B cell (primary cell): ENCODE results near the gene PCGF5.

ENCODE experiments used
- CTCF ChIP-seq: fragments of 200-600 bp; IDR thresholded peaks from one replicate; pipeline ENCODE4 v1.8.0; 2022; ENCODE audit warnings: antibody characterized with exemption, mild to moderate bottlenecking
- EZH2 ChIP-seq: IDR thresholded peaks from 2 replicates; pipeline ENCODE4 v1.6.1; 2012; ENCODE audit warnings: borderline replicate concordance, low read depth, mild to moderate bottlenecking, moderate library complexity, low read length; ENCODE audit not compliant: insufficient read depth, poor library complexity, severe bottlenecking

DNA sequence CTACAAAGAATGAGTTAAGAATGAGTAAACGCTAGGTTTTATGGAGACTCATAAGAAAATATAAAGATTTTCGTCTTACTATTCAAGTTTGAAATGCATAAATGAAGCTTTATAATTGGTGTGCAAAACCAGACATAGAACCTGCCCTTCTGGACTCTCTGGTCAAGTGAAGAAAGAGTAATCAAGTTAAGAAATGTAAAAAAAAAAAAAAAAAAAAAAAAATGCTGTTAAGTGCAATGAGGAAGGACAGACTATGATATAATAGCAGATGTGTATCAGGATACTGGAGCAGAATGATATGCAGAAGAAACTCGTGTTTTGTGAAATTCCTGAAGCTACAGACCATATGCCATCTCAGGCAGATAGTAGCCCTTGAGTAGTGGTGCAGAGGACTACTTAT, 5.6 kb downstream of the PCGF5 start:
- TF ChIP-seq CTCF (no peak), EZH2 (no peak)
